Ectodermal cell (in vitro differentiated cells): ENCODE results near the gene GPR108.
"Not testable (repeated sequence)": the region's sequence is repeated elsewhere in the genome, so short reads cannot be mapped to it uniquely, and the experiment has no call there.

Experiments used
- H3K27ac ChIP-seq: 2 replicates; pipeline ENCODE4 v1.7.0; 2013; ENCODE audit warnings: mild to moderate bottlenecking, low read depth, low read length; ENCODE audit not compliant: insufficient read depth, poor library complexity, severe bottlenecking
- H3K27me3 ChIP-seq: 2 replicates; pipeline ENCODE4 v1.7.0; 2013; ENCODE audit warnings: mild to moderate bottlenecking, low read length; ENCODE audit not compliant: insufficient read depth, control insufficient read depth, poor library complexity, severe bottlenecking
- H3K36me3 ChIP-seq: one replicate; pipeline ENCODE4 v1.7.0; 2013; ENCODE audit warnings: low read length; ENCODE audit not compliant: control insufficient read depth, insufficient read depth
- H3K4me1 ChIP-seq: one replicate; pipeline ENCODE4 v1.7.0; 2013; ENCODE audit warnings: low read length; ENCODE audit not compliant: control insufficient read depth, insufficient read depth
- H3K4me3 ChIP-seq: 2 replicates; pipeline ENCODE4 v1.7.0; 2013; ENCODE audit warnings: low read depth, low read length, control low read depth; ENCODE audit not compliant: insufficient read depth
- H3K9me3 ChIP-seq: 2 replicates; pipeline ENCODE4 v1.7.0; 2013; ENCODE audit warnings: mild to moderate bottlenecking, low read length, moderate library complexity; ENCODE audit not compliant: control insufficient read depth
- WGBS, 2 experiments: methylation state at CpG; one replicate each; pipeline ENCODE4 v1.1.7; 2013; ENCODE audit warnings: missing lambda C conversion rate in 2 of 2; 5-methylcytosine and 5-hydroxymethylcytosine counted together

The GPR108 gene

GRCh38 chr19:6772028-6772865 is 34.9 kb upstream of the GPR108 start, which contains the start of gene VAV1:
Gene VAV1, plus strand, starts transcription at chr19:6772708. Its CDS starts 100 bp downstream, at chr19:6772808.
- 85 to 88% methylated on average over 25 of the region's 25 CpGs for WGBS, 2 experiments
- H3K4me3 ChIP-seq: no peak within 1 kb of the TSS
- H3K36me3 ChIP-seq: no peaks in the 10 kb centered on the region
- H3K4me1 ChIP-seq: no peaks in the 10 kb centered on the region
- no peak within 1 kb of the TSS for H3K27ac ChIP-seq
- H3K27me3 ChIP-seq: peaks cover 10% of the 10 kb centered on the region
- H3K9me3 ChIP-seq: no peaks in the 10 kb centered on the region

GRCh38 chr19:6771648-6772027 is 34.3 kb upstream of the GPR108 start:
- 91 to 94% methylated on average over 7 of the region's 7 CpGs for WGBS, 2 experiments
- H3K36me3 ChIP-seq, H3K4me3 ChIP-seq, H3K4me1 ChIP-seq, H3K9me3 ChIP-seq, H3K27ac ChIP-seq: not testable (repeated sequence)
- H3K27me3 ChIP-seq: peaks cover 16% of the 10 kb centered on the region

GRCh38 chr19:6769006-6769619 is 31.7 kb upstream of the GPR108 start:
- 55% methylated on average over 11 of the region's 11 CpGs for WGBS, 2 experiments
- Histone ChIP-seq H3K36me3 (no peaks in the 10 kb centered on the region), H3K27ac (no peak overlapping the region), H3K4me1 (peaks cover 4% of the 10 kb centered on the region), H3K9me3 (no peaks in the 10 kb centered on the region), H3K27me3 (peaks cover 26% of the 10 kb centered on the region), H3K4me3 (no peak overlapping the region)

GRCh38 chr19:6768236-6768785 is 30.9 kb upstream of the GPR108 start:
- H3K27ac ChIP-seq: no peak overlapping the region
- H3K4me3 ChIP-seq: peak overlapping the region; percentile 41
- no peaks in the 10 kb centered on the region for H3K9me3 ChIP-seq
- peaks cover 4% of the 10 kb centered on the region for H3K4me1 ChIP-seq
- H3K27me3 ChIP-seq: peaks cover 26% of the 10 kb centered on the region
- H3K36me3 ChIP-seq: no peaks in the 10 kb centered on the region
- 78 to 80% methylated on average over 8 of the region's 8 CpGs for whole genome bisulfite sequencing, 2 experiments

GRCh38 chr19:6767357-6768235 is 30.2 kb upstream of the GPR108 start, which contains the start of gene SH2D3A:
Gene SH2D3A, minus strand, starts transcription at chr19:6767435. Its CDS starts 3,687 bp downstream, at chr19:6763748.
- H3K27ac ChIP-seq: no peak within 1 kb of the TSS
- H3K36me3 ChIP-seq: no peaks in the 10 kb centered on the region
- H3K4me1 ChIP-seq: peaks cover 4% of the 10 kb centered on the region
- peaks cover 26% of the 10 kb centered on the region for H3K27me3 ChIP-seq
- peak within 1 kb of the TSS; percentile 41 for H3K4me3 ChIP-seq
- WGBS, 2 experiments: 4 to 5% methylated on average over 47 of the region's 47 CpGs
- H3K9me3 ChIP-seq: no peaks in the 10 kb centered on the region

- Histone ChIP-seq H3K27ac (no peak overlapping the region), H3K9me3 (no peaks in the 10 kb centered on the region), H3K4me3 (peak overlapping the region; percentile 41), H3K27me3 (peaks cover 26% of the 10 kb centered on the region), H3K4me1 (peaks cover 4% of the 10 kb centered on the region), H3K36me3 (no peaks in the 10 kb centered on the region)
- WGBS, 2 experiments: 4 to 6% methylated on average over 15 of the region's 15 CpGs
Measured at GRCh38 chr19:6767081-6767356, 29.6 kb upstream of the GPR108 start.

- H3K4me1 ChIP-seq: peaks cover 4% of the 10 kb centered on the region
- H3K27ac ChIP-seq: no peak overlapping the region
- H3K4me3 ChIP-seq: no peak overlapping the region
- peaks cover 26% of the 10 kb centered on the region for H3K27me3 ChIP-seq
- no peaks in the 10 kb centered on the region for H3K36me3 ChIP-seq
- no peaks in the 10 kb centered on the region for H3K9me3 ChIP-seq
- 36 to 38% methylated on average over 16 of the region's 16 CpGs for WGBS, 2 experiments
Measured at GRCh38 chr19:6766357-6767080, 29.1 kb upstream of the GPR108 start.

GRCh38 chr19:6765738-6766356 is 28.5 kb upstream of the GPR108 start:
- H3K4me3 ChIP-seq: no peak overlapping the region
- 43 to 44% methylated on average over 8 of the region's 8 CpGs for WGBS, 2 experiments
- H3K36me3 ChIP-seq: no peaks in the 10 kb centered on the region
- H3K9me3 ChIP-seq: no peaks in the 10 kb centered on the region
- no peak overlapping the region for H3K27ac ChIP-seq
- H3K27me3 ChIP-seq: peaks cover 26% of the 10 kb centered on the region
- H3K4me1 ChIP-seq: peaks cover 4% of the 10 kb centered on the region

GRCh38 chr19:6762253-6762797 is 24.9 kb upstream of the GPR108 start:
- H3K4me1 ChIP-seq, H3K27ac ChIP-seq, H3K4me3 ChIP-seq, H3K36me3 ChIP-seq, H3K9me3 ChIP-seq: not testable (repeated sequence)
- 89 to 90% methylated on average over 8 of the region's 8 CpGs for WGBS, 2 experiments
- H3K27me3 ChIP-seq: peaks cover 17% of the 10 kb centered on the region
